GM10266 (cell line): ENCODE data around the gene FIBIN.

Source experiments
- DNase-seq: peaks from one replicate; pipeline ENCODE4 v3.0.0; 2012; ENCODE audit errors: extremely low spot score
- CTCF ChIP-seq: IDR thresholded peaks from 2 replicates; pipeline ENCODE4 v1.5.1; 2012; ENCODE audit warnings: mild to moderate bottlenecking, low read depth; ENCODE audit not compliant: control insufficient read depth, insufficient read depth; ENCODE audit errors: missing control alignments

FIBIN gene

GRCh38 chr11:26993965-26994457 lies at the start of gene FIBIN:
FIBIN (plus strand) TSS chr11:26994112; CDS start chr11:26994527, 415 bp downstream.
- no peak for DNase-seq

GRCh38 chr11:26944866-26945664 lies 48.8 kb upstream of the FIBIN start:
- TF ChIP-seq CTCF = no peak
- DNase-seq = no peak

More at GRCh38 chr11:26993965-26994457, at the start of gene FIBIN:
- no peak for TF ChIP-seq CTCF

GRCh38 chr11:26946257-26946716 lies 47.6 kb upstream of the FIBIN start:
- no peak for TF ChIP-seq CTCF
- DNase-seq = no peak

- DNase-seq = no peak
- TF ChIP-seq CTCF = no peak
These were observed 46.5 kb upstream of the FIBIN start for GRCh38 chr11:26947379-26947844.

GRCh38 chr11:26947904-26948639 lies 45.8 kb upstream of the FIBIN start:
- DNase-seq = no peak
- no peak for TF ChIP-seq CTCF

GRCh38 chr11:26948881-26949280 lies 45.0 kb upstream of the FIBIN start:
- no peak for DNase-seq

More at GRCh38 chr11:26948881-26949280, 45.0 kb upstream of the FIBIN start:
- TF ChIP-seq CTCF = no peak
